GM20000 (cell line): Measurements from ENCODE around the gene LGALS12.

Source experiments
- DNase-seq: peaks from one replicate; pipeline ENCODE4 v3.0.0; 2012; ENCODE audit warnings: low spot score
- CTCF ChIP-seq: IDR thresholded peaks from 2 replicates; pipeline ENCODE4 v1.5.1; 2012; ENCODE audit warnings: mild to moderate bottlenecking, control low read depth; ENCODE audit errors: extremely low read depth, missing control alignments

Gene LGALS12

GRCh38 chr11:63492441-63492840, 13.4 kb upstream of the LGALS12 start:
- TF ChIP-seq CTCF: no peak
- DNase-seq: no peak

- no peak for TF ChIP-seq CTCF
- DNase-seq: no peak
These were observed 12.8 kb upstream of the LGALS12 start for GRCh38 chr11:63493127-63493526.

- TF ChIP-seq CTCF: no peak
- DNase-seq: no peak
These were observed 10.9 kb upstream of the LGALS12 start for GRCh38 chr11:63494975-63495374.

GRCh38 chr11:63499874-63500273, 6.0 kb upstream of the LGALS12 start:
- TF ChIP-seq CTCF: no peak
- no peak for DNase-seq

- no peak for DNase-seq
- no peak for TF ChIP-seq CTCF
These were observed 4.6 kb upstream of the LGALS12 start for GRCh38 chr11:63501236-63501635.

GRCh38 chr11:63502252-63502820, 3.5 kb upstream of the LGALS12 start:
- TF ChIP-seq CTCF: no peak
- no peak for DNase-seq

- no peak for DNase-seq
These were observed 2.4 kb upstream of the LGALS12 start for GRCh38 chr11:63503492-63503891.

More at GRCh38 chr11:63503492-63503891, 2.4 kb upstream of the LGALS12 start:
- no peak for TF ChIP-seq CTCF
